ENCODE data around the gene APOBEC2. TPM values are rescaled to one million over a fixed set of nuclear protein-coding genes. Genes with fewer than 3 reads are reported as not detected.

APOBEC2 gene
- total RNA-seq, 1 donor from 2014 or later: not detected

GRCh38 chr6:41064841-41065240 lies 11.8 kb downstream of the APOBEC2 start:
- DNase-seq (ENCODE audit: low read depth): no peak
- peaks cover 6% of the 10 kb centered on the region for H3K36me3 ChIP-seq (ENCODE audit: control insufficient read depth, insufficient read depth, low read length)
- TF ChIP-seq, protein P1, sequence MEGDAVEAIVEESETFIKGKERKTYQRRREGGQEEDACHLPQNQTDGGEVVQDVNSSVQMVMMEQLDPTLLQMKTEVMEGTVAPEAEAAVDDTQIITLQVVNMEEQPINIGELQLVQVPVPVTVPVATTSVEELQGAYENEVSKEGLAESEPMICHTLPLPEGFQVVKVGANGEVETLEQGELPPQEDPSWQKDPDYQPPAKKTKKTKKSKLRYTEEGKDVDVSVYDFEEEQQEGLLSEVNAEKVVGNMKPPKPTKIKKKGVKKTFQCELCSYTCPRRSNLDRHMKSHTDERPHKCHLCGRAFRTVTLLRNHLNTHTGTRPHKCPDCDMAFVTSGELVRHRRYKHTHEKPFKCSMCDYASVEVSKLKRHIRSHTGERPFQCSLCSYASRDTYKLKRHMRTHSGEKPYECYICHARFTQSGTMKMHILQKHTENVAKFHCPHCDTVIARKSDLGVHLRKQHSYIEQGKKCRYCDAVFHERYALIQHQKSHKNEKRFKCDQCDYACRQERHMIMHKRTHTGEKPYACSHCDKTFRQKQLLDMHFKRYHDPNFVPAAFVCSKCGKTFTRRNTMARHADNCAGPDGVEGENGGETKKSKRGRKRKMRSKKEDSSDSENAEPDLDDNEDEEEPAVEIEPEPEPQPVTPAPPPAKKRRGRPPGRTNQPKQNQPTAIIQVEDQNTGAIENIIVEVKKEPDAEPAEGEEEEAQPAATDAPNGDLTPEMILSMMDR (IDR thresholded peaks at IDR 0.05; ENCODE audit: insufficient read depth, low read length, severe bottlenecking): no peak
- no peak for FAIRE-seq
- H3K27me3 ChIP-seq (ENCODE audit: control insufficient read depth, insufficient read depth, low read length): no peaks in the 10 kb centered on the region
- H3K4me3 ChIP-seq (ENCODE audit: low read depth, low read length): no peak overlapping the region

DNA sequence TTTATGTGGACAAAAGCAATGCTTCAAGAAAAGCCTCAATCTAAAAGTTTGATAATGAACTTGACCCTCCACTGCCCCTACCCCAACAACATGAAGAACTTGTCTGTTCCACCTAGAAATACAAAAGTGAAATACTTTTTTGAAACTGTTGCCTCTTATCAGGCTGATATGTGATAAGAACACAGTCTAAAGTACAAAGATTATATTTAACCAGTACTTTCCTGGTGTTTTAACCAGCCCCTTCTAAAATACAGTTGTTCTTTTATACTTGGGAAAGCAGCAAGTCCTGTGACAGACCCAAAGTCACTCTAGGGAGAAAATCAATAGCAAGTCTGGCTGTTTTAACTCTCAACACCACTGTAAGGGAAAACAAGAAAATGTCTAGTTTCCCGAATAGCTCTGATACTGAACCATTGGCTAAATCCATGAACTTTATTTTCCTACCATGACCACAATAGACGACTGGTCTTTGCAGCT lies 12.6 kb downstream of the APOBEC2 start:
- FAIRE-seq: no peak
- Histone ChIP-seq H3K27me3 (ENCODE audit: control insufficient read depth, insufficient read depth, low read length) (no peaks in the 10 kb centered on the region), H3K4me3 (ENCODE audit: low read depth, low read length) (no peak overlapping the region), H3K36me3 (ENCODE audit: control insufficient read depth, insufficient read depth, low read length) (peaks cover 6% of the 10 kb centered on the region)
- TF ChIP-seq, protein P1 (IDR thresholded peaks at IDR 0.05; ENCODE audit: insufficient read depth, low read length, severe bottlenecking): no peak
- no peak for DNase-seq (ENCODE audit: low read depth)

DNA sequence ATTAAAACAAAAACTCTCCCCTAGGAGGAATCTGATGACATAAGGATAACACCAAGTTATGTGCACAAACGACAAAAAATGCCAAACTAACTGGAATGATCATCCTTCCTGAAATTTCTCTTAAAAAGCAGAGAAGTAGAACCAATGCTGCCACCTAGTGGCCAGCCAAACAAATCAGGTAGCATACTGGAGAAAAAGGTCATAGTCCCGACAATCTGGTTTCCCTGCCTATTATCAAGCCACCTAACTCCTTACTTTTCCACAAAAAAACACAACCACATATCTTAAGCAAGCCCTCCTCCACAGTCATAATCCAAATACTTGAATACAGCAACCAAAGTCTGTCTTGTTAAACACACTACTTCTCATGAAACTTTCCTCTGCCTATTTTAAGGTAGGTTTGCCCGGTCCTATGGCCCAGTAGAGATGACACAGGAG lies 13.9 kb downstream of the APOBEC2 start:
- TF ChIP-seq, protein P1 (IDR thresholded peaks at IDR 0.05; ENCODE audit: insufficient read depth, low read length, severe bottlenecking): peak; percentile 73
- H3K36me3 ChIP-seq (ENCODE audit: control insufficient read depth, insufficient read depth, low read length): peaks cover 6% of the 10 kb centered on the region
- FAIRE-seq: no peak
- DNase-seq (ENCODE audit: low read depth): peak; percentile 68
- H3K27me3 ChIP-seq (ENCODE audit: control insufficient read depth, insufficient read depth, low read length): no peaks in the 10 kb centered on the region
- no peak overlapping the region for H3K4me3 ChIP-seq (ENCODE audit: low read depth, low read length)

GRCh38 chr6:41071501-41071922 lies 18.5 kb downstream of the APOBEC2 start:
- DNase-seq (ENCODE audit: low read depth) (peak; percentile 76), FAIRE-seq (no peak)
- Histone ChIP-seq H3K36me3 (ENCODE audit: control insufficient read depth, insufficient read depth, low read length) (peaks cover 5% of the 10 kb centered on the region), H3K27me3 (ENCODE audit: control insufficient read depth, insufficient read depth, low read length) (no peaks in the 10 kb centered on the region), H3K4me3 (ENCODE audit: low read depth, low read length) (peak overlapping the region; percentile 97)
- TF ChIP-seq, protein P1 (IDR thresholded peaks at IDR 0.05; ENCODE audit: insufficient read depth, low read length, severe bottlenecking): no peak

DNA sequence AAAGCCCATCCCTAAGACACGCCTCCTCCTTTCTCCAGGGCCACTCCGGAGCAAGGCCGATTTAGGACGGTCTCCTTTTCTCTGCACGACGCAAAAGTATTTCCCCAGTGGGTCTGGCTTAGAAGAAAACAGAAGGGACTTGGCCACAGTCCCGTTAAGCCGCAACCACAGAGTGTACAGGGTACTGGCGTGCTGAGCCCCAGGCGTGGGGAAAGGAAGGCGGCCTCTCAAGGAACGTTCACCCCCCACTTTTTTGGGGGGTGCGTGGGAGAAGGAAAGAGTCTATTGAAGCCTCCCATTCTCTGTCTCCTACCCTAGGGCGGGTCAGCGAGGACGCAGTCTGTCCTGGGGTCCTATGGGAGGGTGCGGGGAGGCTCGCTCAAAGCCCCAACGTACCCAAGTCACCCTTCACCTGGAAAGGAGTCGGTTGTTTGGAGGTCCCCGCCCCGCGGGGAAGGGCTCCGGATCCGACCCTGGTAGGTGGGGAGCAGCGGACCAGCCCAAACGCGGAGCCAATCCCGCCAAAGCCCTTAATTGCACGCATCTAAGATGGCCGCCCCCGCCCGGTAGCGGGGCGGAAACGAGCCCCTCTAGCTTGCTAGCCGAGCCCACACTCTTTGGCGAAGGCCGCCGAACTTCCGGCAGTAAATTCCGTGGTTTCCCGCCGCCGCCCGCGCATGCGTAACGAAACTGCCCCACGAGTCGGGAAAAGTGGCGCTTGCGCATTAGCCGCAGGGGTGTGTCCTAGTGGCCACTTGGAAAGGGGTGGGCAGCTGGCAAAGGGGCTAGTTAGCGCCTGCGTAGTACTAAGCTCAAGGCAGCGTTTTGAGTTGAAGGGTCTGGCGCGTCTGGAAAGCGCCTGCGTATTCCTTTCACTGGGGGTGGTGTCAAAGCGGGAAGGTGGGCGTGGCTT lies 19.2 kb downstream of the APOBEC2 start, which contains the start of gene OARD1:
TSS of gene OARD1 (minus strand) at position 434 of the 913 bp plus-strand sequence. CDS start 722 bp downstream, outside the sequence.
- peak; percentile 97 for DNase-seq (ENCODE audit: low read depth)
- FAIRE-seq: no peak
- Histone ChIP-seq H3K27me3 (ENCODE audit: control insufficient read depth, insufficient read depth, low read length) (no peaks in the 10 kb centered on the region), H3K36me3 (ENCODE audit: control insufficient read depth, insufficient read depth, low read length) (peaks cover 4% of the 10 kb centered on the region), H3K4me3 (ENCODE audit: low read depth, low read length) (peak within 1 kb of the TSS; percentile 97)
- TF ChIP-seq, protein P1 (IDR thresholded peaks at IDR 0.05; ENCODE audit: insufficient read depth, low read length, severe bottlenecking): peak; percentile 4
